K562 (cell line): ENCODE results near the gene CCSER2. TPM values are rescaled to one million over a fixed set of nuclear protein-coding genes. Genes with fewer than 3 reads are reported as not detected.

Experiments
- ATAC-seq: fragments of 200-7000 bp; cut with Tn5 transposase; 3 replicates; pipeline ENCODE4 v1.9.1; 2020; ENCODE audit warnings: moderate library complexity
- BruUV-seq: library from RNA; stranded (reverse); fragments of 400-500 nt; replicated peaks from 2 replicates; lab custom pipeline; 2021; lab: Mats Ljungman, UMichigan
- CTCF ChIA-PET: fragments of 300-600 bp; formaldehyde crosslinking; extraction: SDS; loops from one replicate; lab custom pipeline; 2021; ENCODE audit warnings: low intra/inter-chr PET ratio; lab: Yijun Ruan, JAX
- POLR2A ChIA-PET: fragments of 300-600, 350-650 bp; sonication (Branson Sonifier 250); formaldehyde crosslinking; extraction: SDS; loops from one replicate; lab custom pipeline; 2021; ENCODE audit warnings: antibody characterized with exemption, inconsistent platforms; lab: Yijun Ruan, JAX
- DNase-seq, 4 experiments: peaks; one replicate each; pipeline versions ENCODE4 v3.0.0 to v3.0.0-alpha.2; 2011 to 2018; ENCODE audit warnings: low spot score in 3 of 4, mixed read lengths in 3 of 4; ENCODE audit errors: extremely low read depth in 1 of 4
- FAIRE-seq: peaks from 2 replicates; lab custom pipeline; 2011; peaks lifted over from hg19 to GRCh38; lab: Jason Lieb, UNC
- H2AFZ ChIP-seq: 2 replicates; pipeline ENCODE4 v1.6.0; 2011; ENCODE audit warnings: low read depth, low read length, control low read depth, inconsistent platforms
- H3K27ac ChIP-seq: fragments of 200-600 bp; 3 replicates; pipeline ENCODE4 v1.8.0; 2011; ENCODE audit warnings: low read depth, mild to moderate bottlenecking, control low read depth, inconsistent platforms, low read length, moderate library complexity, mixed read lengths; ENCODE audit errors: extremely low read depth
- H3K27me3 ChIP-seq, 2 experiments: fragments of 300-600 bp in 1 of 2; 2 replicates in 1 of 2; 3 replicates in 1 of 2; pipeline versions ENCODE4 v1.6.0 to v1.8.0; 2011; ENCODE audit warnings: inconsistent platforms in 2 of 2, low read length in 2 of 2, mild to moderate bottlenecking in 1 of 2, mixed read lengths in 1 of 2, moderate library complexity in 1 of 2; ENCODE audit not compliant: control insufficient read depth in 2 of 2, insufficient read depth in 2 of 2
- H3K36me3 ChIP-seq: fragments of 300-600 bp; 3 replicates; pipeline ENCODE4 v1.8.0; 2011; ENCODE audit warnings: mild to moderate bottlenecking, low read length, inconsistent platforms; ENCODE audit not compliant: control insufficient read depth, insufficient read depth
- H3K4me1 ChIP-seq, 2 experiments: fragments of 200-600 bp in 1 of 2; replicated peaks in 1 of 2; 2 replicates in 1 of 2; 3 replicates in 1 of 2; pipeline versions ENCODE4 v1.5.1 to v1.8.0; 2011; ENCODE audit warnings: inconsistent platforms in 2 of 2, low read length in 2 of 2, mild to moderate bottlenecking in 1 of 2, mixed read lengths in 1 of 2, moderate library complexity in 1 of 2; ENCODE audit not compliant: control insufficient read depth in 2 of 2, insufficient read depth in 2 of 2
- H3K4me2 ChIP-seq: 2 replicates; pipeline ENCODE4 v1.6.1; 2011; ENCODE audit warnings: low read length, control low read depth, inconsistent platforms, mixed read lengths; ENCODE audit not compliant: insufficient read depth
- H3K4me3 ChIP-seq: fragments of 200-600 bp; sonication (generic), shearing (Covaris generic); 2 replicates; pipeline ENCODE4 v1.5.1; 2016; ENCODE audit warnings: control low read depth, inconsistent platforms
- H3K79me2 ChIP-seq: fragments of 200-600 bp; 3 replicates; pipeline ENCODE4 v1.8.0; 2011; ENCODE audit warnings: low read length, inconsistent platforms; ENCODE audit not compliant: control insufficient read depth, insufficient read depth
- H3K9ac ChIP-seq, 2 experiments: 2 replicates each; pipeline versions ENCODE4 v1.6.0 to v1.6.1; 2011; ENCODE audit warnings: low read depth in 2 of 2, low read length in 2 of 2, control low read depth in 1 of 2, inconsistent platforms in 1 of 2, mild to moderate bottlenecking in 1 of 2, mixed read lengths in 1 of 2; ENCODE audit not compliant: insufficient read depth in 1 of 2
- H3K9me1 ChIP-seq: one replicate; pipeline ENCODE4 v1.6.0; 2011; ENCODE audit warnings: inconsistent platforms, mild to moderate bottlenecking, low read length, moderate library complexity; ENCODE audit not compliant: control insufficient read depth, insufficient read depth
- H3K9me3 ChIP-seq: replicated peaks from 2 replicates; pipeline ENCODE4 v1.5.1; 2011; ENCODE audit warnings: low read depth, low read length, inconsistent platforms; ENCODE audit not compliant: control insufficient read depth, insufficient read depth
- H4K20me1 ChIP-seq: replicated peaks from 2 replicates; pipeline ENCODE4 v1.6.1; 2011; ENCODE audit warnings: low read length, inconsistent platforms, mixed read lengths; ENCODE audit not compliant: control insufficient read depth, insufficient read depth
- CBFB ChIP-seq: sonication (generic); formaldehyde crosslinking; IDR thresholded peaks from 2 replicates; pipeline ENCODE4 v1.4.0; 2020; ENCODE audit warnings: mild to moderate bottlenecking, missing genetic modification reagents
- FIP1L1 ChIP-seq: fragments of 200-400 bp; formaldehyde crosslinking; IDR thresholded peaks from 2 replicates; pipeline ENCODE4 v1.6.1; 2018; ENCODE audit warnings: mild to moderate bottlenecking, low read depth, low read length; ENCODE audit not compliant: poor library complexity, severe bottlenecking
- MCM5 ChIP-seq: fragments of 450-650 bp; IDR thresholded peaks from 2 replicates; pipeline ENCODE4 v1.6.1; 2016; ENCODE audit warnings: low read depth
- PHB ChIP-seq: fragments of 250-450 bp; sonication (Bioruptor Pico); IDR thresholded peaks from 2 replicates; pipeline ENCODE4 v1.5.0; 2021
- PHB2 ChIP-seq: fragments of 450-650 bp; IDR thresholded peaks from 2 replicates; pipeline ENCODE4 v1.6.1; 2017; ENCODE audit warnings: low read depth
- PYGO2 ChIP-seq: fragments of 450-650 bp; IDR thresholded peaks from 2 replicates; pipeline ENCODE4 v1.6.1; 2016; ENCODE audit warnings: mild to moderate bottlenecking, missing genetic modification characterization, moderate library complexity, missing compliant biosample characterization
- RBM34 ChIP-seq: fragments of 200-400 bp; formaldehyde crosslinking; IDR thresholded peaks from 2 replicates; pipeline ENCODE4 v1.6.1; 2018; ENCODE audit warnings: low read length, borderline replicate concordance; ENCODE audit not compliant: insufficient read depth
- TSHZ1 ChIP-seq: fragments of 250-450 bp; sonication (Bioruptor Pico); IDR thresholded peaks from 2 replicates; pipeline ENCODE4 v1.4.0; 2020; ENCODE audit warnings: mild to moderate bottlenecking, moderate library complexity
- in situ Hi-C: fragments of 300-500 bp; cut with MboI; formaldehyde crosslinking; loops from 4 replicates; pipeline ENCODE4 v1.15.0; 2018; ENCODE audit warnings: inconsistent platforms, mixed read lengths
- intact Hi-C: fragments of 100-400 bp; cut with micrococcal nuclease; formaldehyde crosslinking; loops from 2 replicates; pipeline ENCODE4 v1.14.2; 2022
- polyA plus RNA-seq, 8 experiments: library from polyadenylated mRNA; depleted of rRNA in 4 of 8; stranded (reverse) in 5 of 8; unstranded in 3 of 8; fragments of >200 nt; fragmentation: Nextera tagmentation in 2 of 8; fragmentation: Illumina TruSeq in 1 of 8; extraction: Ambion mirVana in 2 of 8; extraction: Trizol in 1 of 8; gene quantifications; 2 replicates each; pipeline versions ENCODE4 v1.2.1 to v1.2.3, GENCODE V29; 2011 to 2014; ENCODE audit warnings: inconsistent platforms in 1 of 8, missing spikeins in 1 of 8
- total RNA-seq, 7 experiments: library from RNA; depleted of rRNA in 6 of 7; stranded (reverse); fragments of >200 nt in 6 of 7; fragmentation: Illumina TruSeq in 2 of 7; extraction: Trizol in 2 of 7; gene quantifications; 2 replicates each; pipeline versions ENCODE4 v1.2.1 to v1.2.3, GENCODE V29; 2011 to 2021; ENCODE audit warnings: low replicate concordance in 1 of 7

Gene CCSER2
- total and polyA plus RNA-seq, 9 of the 15 experiments (the other 6 are each of a cell fraction or from before 2014, with no cell fraction given) = 2.7 to 15.1 (median 9.7) TPM

- Histone ChIP-seq H4K20me1 (no peaks in the 10 kb centered on the region), H3K9me3 (no peaks in the 10 kb centered on the region), H2AFZ (no peak overlapping the region), H3K4me3 (no peak overlapping the region), H3K27ac (no peak overlapping the region), H3K4me1 (no peaks in the 10 kb centered on the region), H3K27me3 (no peaks in the 10 kb centered on the region), H3K9ac (no peak overlapping the region), H3K9me1 (no peaks in the 10 kb centered on the region), H3K79me2 (no peaks in the 10 kb centered on the region), H3K36me3 (no peaks in the 10 kb centered on the region)
- FAIRE-seq = no peak
- ATAC-seq = no peak
- CTCF ChIA-PET = interaction anchor here (0.6 kb wide), 1 partner anchor 527 kb away, joined by 5 read pairs; no protein-coding TSS in a partner anchor
- POLR2A ChIA-PET = no interaction called here
- DNase-seq = no peak
- intact Hi-C loops (no loop called here), in situ Hi-C loops (no loop called here)
- TF ChIP-seq PHB (CRISPR knock-in tag) = no peak
- no peak for TF ChIP-seq PHB2
- TF ChIP-seq FIP1L1 = no peak
- TF ChIP-seq CBFB (CRISPR knock-in tag) = no peak
- TF ChIP-seq TSHZ1 = no peak
- TF ChIP-seq PYGO2 (tag) = no peak
- TF ChIP-seq MCM5 = no peak
- TF ChIP-seq RBM34 = no peak
- TF ChIP-seq, all 486 proteins: peak for 0
- no TSS peak for BruUV-seq
- H3K4me2 ChIP-seq = no peak overlapping the region
These were observed 132.1 kb downstream of the CCSER2 start for GRCh38 chr10:84460520-84460919.
